Putamen (tissue), 1 donor: ENCODE results near the gene ATP8B4.
"Not testable (repeated sequence)": the region's sequence is repeated elsewhere in the genome, so short reads cannot be mapped to it uniquely, and the experiment has no call there.

Source experiments
- DNase-seq: peaks from one replicate; pipeline ENCODE4 v3.0.0-alpha.2; 2016; ENCODE audit warnings: low spot score

The ATP8B4 gene

GRCh38 chr15:50009634-50010033 lies 109.4 kb downstream of the ATP8B4 start:
- DNase-seq, result no peak

GRCh38 chr15:50003786-50004334 lies 115.2 kb downstream of the ATP8B4 start:
- DNase-seq, result peak; percentile 91

GRCh38 chr15:49991587-49991986 lies 127.4 kb downstream of the ATP8B4 start:
- DNase-seq, result no peak

GRCh38 chr15:49990835-49991545 lies 128.0 kb downstream of the ATP8B4 start:
- no peak for DNase-seq

- peak; percentile 10 for DNase-seq
Observed at GRCh38 chr15:49989498-49989897, 129.5 kb downstream of the ATP8B4 start.

GRCh38 chr15:49988766-49989165 lies 130.3 kb downstream of the ATP8B4 start:
- no peak for DNase-seq

GRCh38 chr15:49987896-49988295 lies 131.1 kb downstream of the ATP8B4 start:
- no peak for DNase-seq

GRCh38 chr15:49987198-49987785 lies 131.7 kb downstream of the ATP8B4 start:
- no peak for DNase-seq

- no peak for DNase-seq
Observed at GRCh38 chr15:49986326-49986725, 132.7 kb downstream of the ATP8B4 start.

- DNase-seq, result no peak
Observed at GRCh38 chr15:49985463-49985862, 133.6 kb downstream of the ATP8B4 start.

GRCh38 chr15:49984436-49984835 lies 134.6 kb downstream of the ATP8B4 start:
- no peak for DNase-seq

GRCh38 chr15:49982584-49982983 lies 136.4 kb downstream of the ATP8B4 start:
- no peak for DNase-seq

- DNase-seq, result no peak
Observed at GRCh38 chr15:49979705-49980382, 139.2 kb downstream of the ATP8B4 start.

- no peak for DNase-seq
Observed at GRCh38 chr15:49978121-49978520, 140.9 kb downstream of the ATP8B4 start.

- no peak for DNase-seq
Observed at GRCh38 chr15:49977306-49977705, 141.7 kb downstream of the ATP8B4 start.

- DNase-seq, result no peak
Observed at GRCh38 chr15:49964551-49964950, 154.5 kb downstream of the ATP8B4 start.

- DNase-seq, result no peak
Observed at GRCh38 chr15:49964061-49964460, 155.0 kb downstream of the ATP8B4 start.

- DNase-seq, result not testable (repeated sequence)
Observed at GRCh38 chr15:49963033-49963772, 155.8 kb downstream of the ATP8B4 start.

- DNase-seq, result no peak
Observed at GRCh38 chr15:49962044-49962602, 156.9 kb downstream of the ATP8B4 start.

GRCh38 chr15:49953421-49953820 lies 165.6 kb downstream of the ATP8B4 start:
- DNase-seq, result no peak

GRCh38 chr15:49946681-49947080 lies 172.4 kb downstream of the ATP8B4 start:
- DNase-seq, result no peak

GRCh38 chr15:49934487-49934886 lies 184.5 kb downstream of the ATP8B4 start:
- no peak for DNase-seq
